GM11168 (cell line): ENCODE measurements around the gene CNTN1.

Experiments used
- in situ Hi-C: fragments of 300-500 bp; cut with MboI; formaldehyde crosslinking; loops from one replicate; pipeline ENCODE4 v1.12.0; 2022; ENCODE audit warnings: low sequenced_read_pairs; ENCODE audit not compliant: unreplicated experiment

The CNTN1 gene

DNA sequence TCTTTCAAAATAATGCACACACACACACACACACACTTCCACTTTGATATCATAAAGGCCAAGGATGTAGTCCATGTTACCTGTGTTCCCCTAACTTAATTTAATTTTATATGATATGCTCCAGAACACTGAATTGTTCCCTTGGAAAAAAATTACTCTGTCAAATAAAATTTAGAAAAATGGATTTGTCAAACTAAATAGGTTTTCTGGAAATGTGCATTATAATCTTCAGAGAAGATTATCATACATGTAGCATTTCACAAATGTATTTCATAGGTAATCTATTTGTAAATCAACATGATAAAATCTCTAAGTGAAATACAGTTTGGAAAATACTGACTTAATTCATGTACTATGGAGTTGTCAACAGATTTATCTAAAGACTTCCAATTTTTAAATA, 68.6 kb downstream of the CNTN1 start:
- in situ Hi-C loops = no loop called here

DNA sequence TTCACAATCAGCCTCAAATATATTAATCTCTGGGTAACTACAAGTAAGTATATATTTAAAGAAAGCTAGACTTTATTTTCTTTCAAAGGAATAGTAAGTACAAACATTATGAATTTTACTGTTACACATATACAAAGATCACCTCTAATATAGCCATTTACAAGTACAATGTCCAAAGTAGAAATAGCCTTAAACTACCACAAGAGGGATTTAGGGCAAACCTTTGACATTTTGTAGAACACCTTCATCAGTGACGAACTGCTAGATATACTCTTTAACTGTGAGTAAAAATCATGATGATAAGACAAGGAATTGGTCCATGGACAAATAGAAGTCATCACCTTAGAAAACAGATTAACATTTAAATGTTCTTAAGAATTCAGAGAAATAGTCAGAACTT, 69.8 kb downstream of the CNTN1 start:
- in situ Hi-C loops = no loop called here

DNA sequence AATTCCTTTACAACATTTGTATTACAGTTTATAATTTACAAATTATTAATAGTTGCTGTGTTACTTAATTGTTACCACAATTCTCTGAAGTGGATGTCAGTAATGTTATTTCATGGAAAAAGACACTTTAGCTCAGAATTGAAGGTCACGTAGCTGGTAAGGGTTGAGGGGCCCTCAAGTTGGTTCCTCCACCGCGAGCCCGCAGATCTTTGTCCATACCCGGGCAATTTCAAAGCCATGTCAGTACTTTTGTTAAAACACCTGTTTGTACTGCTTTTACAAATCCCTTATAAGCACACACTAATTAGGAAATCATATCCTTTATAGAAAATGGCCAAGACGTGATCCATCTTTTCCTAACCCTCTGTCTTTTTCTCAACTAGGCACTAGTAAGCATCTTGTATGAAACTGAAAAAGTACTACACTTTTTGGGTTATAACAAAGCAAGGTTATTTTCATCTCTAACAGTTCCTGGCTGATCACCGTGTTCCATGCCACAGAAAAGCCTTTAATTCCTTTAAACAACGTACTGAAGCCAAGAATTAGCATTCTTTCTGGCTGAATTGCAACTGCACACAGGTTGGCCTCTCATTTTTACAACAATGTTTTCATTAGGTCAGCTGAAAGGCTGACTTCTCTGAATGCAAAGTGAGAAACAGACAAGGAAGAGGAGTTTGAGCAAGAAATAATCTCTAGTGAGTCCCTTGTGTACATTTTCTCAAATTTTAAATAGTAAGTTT, 76.1 kb downstream of the CNTN1 start:
- in situ Hi-C loops = no loop called here

DNA sequence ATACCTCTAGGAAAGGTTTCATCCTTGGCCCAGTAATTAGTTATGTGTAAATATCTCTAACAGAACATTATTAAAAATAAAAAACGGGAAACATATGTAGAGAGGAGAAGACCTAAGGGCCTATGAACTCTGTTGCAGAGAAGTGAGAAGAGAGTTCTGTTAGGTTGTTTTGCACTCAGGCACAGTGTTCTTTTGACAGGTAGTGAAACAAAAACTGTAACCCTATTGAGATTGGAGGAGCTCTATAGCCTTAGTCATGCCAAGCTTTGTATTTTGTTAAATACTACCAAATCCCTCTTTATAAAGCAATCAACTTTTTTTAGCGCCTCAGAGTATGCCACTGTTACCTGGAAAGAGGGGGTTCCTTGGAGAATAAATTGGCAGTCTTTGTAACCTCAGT, 77.6 kb downstream of the CNTN1 start:
- in situ Hi-C loops = loop anchor here (5.0 kb wide), 1 partner anchor 43 kb away; no protein-coding TSS in a partner anchor

DNA sequence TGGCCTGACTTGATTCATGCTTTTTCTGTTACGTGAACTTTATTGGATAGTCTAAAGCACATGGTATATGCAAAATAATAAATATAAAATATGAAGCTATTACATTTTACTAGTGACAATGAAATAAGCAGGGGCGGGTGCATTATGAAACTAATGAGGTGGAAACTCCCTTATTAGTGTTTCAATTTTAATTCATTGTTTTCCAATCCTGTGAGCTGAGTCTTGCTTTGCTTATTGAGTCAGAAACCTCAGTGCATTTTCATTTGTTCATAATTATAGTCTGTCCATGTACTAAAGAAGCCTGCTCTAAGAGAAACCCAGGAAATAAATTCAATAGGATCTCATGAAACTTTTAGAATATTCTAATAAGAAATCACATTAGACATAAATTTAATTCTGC, 78.5 kb downstream of the CNTN1 start:
- in situ Hi-C loops = loop anchor here (5.0 kb wide), 1 partner anchor 43 kb away; no protein-coding TSS in a partner anchor

DNA sequence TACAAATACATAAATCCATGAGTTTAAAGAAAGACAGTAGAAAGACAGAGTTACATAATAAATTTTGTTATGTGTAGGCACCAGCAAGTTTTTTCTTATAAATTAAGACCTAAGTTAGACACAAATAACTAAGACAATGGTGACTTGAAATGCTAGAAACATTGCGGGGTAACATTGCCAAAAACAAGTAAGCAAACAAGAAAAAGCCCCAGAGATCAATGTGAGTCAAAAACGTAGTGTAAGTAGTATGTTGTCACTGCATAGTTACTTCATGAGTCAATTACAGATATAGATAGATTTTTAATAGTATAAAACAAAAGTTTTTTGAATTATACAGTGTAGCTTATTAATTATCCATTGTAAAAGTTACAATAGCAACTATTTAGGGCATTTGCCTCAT, 83.4 kb downstream of the CNTN1 start:
- in situ Hi-C loops = no loop called here

DNA sequence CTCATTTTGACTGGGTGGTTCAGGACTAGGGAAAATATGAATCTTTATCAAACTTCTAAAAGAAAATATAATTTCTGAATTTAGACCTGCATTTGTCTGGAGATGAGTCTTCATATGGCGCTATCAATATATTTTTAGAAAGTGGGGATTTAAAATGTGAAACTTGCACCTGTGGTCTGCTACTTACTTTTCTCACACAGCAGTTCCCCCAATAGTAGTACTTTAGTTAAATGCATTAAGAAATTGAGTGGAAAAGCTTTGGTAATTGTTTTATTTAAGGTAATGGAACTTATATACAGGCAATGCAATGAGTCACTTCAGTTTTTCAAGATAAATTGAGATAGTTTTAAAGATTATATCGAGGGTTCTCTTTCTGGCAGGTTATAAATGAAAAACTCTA, 91.9 kb downstream of the CNTN1 start:
- in situ Hi-C loops = no loop called here

DNA sequence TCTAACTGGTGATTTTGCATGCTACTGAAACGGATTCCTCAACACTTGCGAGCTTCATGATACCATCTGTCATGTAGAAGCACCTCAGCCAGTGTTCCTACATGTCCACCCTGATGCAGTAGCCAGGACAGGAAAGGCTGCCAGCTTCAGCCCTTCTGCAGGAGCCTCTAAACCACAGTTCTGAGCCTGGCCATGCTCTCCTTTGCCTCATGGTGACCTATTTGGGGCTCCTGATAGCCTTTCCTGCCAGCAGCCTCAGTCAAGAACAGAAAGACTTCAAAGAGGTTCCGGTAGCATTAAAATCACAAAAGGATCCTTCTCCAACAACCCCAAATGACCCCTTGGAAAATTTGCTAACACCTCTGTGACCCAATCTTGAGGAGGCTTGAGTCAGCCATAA, 96.0 kb downstream of the CNTN1 start:
- in situ Hi-C loops = no loop called here

DNA sequence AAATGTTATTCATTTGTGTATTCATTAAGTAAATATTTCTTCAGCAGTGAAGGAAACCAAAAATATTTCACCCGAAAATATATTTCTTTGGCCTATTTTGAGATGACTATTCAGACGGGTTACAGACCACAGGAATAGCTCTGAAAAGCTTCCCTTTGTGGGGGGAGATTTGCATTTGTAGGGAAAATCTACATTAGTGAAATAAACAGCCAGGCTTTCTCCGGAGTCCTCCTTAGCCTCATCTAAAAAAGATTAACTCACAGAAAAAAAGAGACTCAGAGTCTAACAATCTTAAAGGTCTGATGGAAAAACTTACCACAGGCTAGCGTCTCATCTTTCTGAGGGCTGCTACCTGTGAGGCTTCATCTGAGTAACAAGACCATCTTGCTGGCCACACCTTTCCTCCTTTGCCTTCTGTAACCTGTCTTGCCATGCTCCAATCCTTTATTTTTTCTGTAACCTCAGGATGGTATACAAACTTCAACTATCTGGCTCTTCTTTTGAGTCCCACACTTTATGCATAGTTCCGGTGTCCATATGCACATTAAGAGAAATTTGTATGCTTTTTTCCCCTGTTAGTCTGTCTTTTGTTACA, 100.7 kb downstream of the CNTN1 start:
- in situ Hi-C loops = no loop called here

DNA sequence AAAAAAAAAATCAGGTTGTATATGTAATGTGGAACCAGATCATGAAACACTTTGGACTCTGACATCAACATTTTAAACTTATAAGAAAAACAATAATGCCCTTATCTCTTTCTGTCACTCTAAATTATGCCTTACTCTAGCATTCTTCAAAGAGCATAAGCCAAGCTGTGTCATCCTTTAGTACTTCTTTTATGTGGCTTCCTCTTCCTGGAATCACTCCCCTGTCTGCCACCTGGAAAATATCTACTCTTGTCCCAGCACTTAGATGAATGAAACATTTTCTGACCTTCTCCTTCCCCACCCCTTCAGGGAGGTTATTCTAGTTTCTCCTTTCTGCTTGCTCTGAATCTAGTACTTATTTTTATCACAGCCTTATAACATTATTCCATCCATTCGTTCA, 101.2 kb downstream of the CNTN1 start:
- in situ Hi-C loops = no loop called here

DNA sequence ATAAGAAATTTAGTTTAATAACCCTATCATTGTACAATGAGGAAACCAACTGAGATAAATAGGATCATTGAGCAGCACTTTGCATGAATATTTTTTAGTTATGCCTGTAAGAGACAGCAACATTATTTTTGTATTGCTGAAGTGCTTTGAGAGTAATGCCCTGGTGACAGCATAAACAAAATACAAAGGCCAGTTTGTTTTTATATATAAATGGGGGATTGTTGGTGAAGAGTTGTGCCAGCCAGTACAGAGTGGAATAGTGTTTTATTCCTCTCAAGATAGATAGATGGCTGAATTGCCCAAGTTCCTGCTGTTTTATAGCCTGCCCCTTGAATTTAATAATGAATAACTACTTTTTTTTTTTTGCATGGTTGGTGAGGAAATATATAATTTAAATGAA, 101.8 kb downstream of the CNTN1 start:
- in situ Hi-C loops = no loop called here

DNA sequence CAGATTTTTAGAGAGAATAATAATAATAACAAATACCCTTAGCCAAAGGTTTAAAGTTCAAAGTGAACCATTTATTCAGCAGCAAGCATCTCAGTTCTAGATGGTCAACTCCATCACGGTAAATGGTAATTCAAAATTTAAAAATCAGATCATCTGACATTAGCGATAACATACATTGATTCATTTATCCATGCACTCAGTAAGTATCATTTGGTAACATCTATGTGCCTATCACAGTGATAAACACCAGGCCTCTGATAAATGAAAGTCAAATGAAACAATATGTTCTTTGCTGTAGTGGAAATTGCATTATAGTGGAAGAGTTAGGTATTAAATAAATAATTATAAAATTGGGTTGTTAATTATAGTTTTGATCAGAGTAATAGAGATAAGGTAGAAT, 108.8 kb downstream of the CNTN1 start:
- in situ Hi-C loops = no loop called here

DNA sequence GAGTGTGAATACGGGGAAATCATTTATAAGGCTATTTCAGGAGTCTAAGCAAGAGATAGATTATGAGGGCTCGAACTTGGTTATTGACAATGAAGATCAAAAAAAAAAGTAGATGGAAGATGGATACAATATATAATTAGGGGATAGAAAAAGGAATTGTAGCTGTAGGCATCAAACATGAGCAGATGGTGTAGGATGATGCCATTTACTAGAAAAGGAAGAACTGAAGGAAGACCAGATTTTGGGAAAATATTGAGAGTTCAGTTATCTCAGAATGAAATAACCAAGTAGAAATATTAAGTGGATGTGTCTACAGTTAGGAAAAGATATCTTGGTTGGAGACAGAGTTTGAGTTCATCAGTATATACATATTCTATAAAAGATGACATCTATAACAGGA, 109.6 kb downstream of the CNTN1 start:
- in situ Hi-C loops = no loop called here

DNA sequence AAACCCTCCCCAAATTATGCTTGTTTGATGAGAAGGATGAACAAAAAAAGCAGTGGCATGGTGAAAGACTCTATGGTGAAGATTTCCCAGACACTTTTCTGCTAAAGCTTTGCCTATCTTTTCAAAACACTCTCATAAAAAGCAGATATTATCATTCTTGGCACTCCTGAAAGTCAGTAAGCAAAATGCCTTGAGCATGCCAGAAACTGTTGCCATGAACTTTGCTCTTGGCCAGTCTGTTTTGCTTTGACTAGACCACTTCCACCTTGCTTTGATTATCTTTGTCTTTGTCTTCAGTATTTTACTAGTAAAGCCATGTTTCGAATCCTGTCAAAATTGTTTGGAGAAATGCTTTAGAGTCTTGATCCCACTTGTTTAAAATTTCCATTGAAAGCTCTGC, 110.4 kb downstream of the CNTN1 start:
- in situ Hi-C loops = no loop called here

DNA sequence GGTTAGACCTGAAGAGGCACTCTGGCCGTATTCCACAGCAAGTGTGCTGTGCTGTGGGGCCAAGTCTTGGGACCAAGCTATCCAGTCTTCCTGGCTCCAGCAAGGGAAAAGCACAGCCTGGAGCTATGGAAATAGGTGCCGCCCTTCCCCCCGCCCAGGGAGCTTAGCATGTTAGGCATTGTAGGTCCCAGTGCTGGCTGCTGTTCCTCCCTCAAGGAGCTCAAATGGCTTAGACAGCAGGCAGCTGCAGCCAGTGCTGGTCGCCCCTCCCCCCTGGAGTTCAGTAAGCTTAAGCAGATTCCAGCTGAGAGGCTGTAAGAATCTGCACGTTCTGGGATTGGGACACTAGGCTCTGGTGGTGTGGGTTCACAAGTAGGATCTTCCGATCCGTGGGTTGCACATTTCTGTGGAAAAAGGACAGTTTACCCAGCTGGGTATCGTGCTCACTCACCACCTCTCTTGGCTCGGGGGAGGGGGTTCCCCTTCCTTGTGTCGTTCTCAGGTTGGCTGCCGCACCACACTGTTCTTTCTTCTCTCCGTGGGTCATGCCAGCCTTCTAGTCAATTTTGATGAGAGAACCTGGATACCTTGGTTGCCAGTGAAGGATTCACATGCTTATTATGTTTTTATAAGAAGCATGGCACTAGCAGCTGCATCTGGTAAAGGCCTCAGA, 127.3 kb downstream of the CNTN1 start:
- in situ Hi-C loops = no loop called here

DNA sequence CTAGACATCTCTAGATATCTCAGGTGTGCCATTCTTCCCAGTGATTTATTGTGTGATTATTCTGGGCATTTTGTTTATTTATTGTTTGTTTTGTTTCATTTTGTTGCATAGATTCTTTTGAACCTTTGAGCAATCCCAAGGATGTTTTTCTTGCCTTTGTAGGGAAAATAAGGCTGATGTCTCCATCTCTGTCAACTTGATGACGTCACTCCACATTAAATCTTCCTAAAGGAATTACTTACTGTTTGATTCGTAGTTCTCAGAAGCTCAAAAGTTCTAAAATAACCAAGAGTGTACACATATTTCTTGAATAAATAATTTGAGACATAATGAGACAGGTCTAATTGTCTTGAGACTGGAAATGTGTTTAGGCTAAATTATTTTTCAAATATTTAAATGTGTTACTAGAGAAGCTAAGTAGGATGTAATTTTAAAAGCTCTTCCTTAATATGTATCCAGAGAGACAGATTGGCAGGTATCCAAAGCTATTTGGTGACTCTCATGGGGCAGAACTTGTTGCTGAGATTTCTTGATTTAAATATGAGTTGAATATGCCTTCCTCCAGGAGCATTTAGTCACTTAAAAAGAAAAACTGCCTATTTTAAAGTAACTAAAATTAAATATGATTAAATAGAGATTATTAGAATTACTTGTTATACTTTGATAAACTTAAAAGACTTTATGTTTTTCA, 128.7 kb downstream of the CNTN1 start:
- in situ Hi-C loops = no loop called here

DNA sequence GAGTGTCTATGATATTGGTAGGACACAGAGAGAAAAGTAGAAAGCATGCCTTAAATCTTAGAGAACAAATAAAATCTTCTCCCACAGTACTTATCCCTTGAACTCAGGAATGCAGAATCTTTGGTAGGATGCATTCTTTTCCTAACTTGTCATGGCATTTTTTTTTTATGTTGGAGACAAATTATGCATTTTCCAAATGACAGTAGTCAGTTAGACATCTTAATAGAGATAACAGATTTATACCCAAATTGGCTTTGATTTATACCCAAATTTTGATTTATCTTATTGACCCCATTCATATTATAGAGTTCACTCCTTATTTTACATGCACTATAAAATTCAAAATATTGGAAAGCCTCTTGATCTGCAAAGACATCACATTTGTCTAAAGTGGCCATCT, 132.9 kb downstream of the CNTN1 start:
- in situ Hi-C loops = no loop called here

DNA sequence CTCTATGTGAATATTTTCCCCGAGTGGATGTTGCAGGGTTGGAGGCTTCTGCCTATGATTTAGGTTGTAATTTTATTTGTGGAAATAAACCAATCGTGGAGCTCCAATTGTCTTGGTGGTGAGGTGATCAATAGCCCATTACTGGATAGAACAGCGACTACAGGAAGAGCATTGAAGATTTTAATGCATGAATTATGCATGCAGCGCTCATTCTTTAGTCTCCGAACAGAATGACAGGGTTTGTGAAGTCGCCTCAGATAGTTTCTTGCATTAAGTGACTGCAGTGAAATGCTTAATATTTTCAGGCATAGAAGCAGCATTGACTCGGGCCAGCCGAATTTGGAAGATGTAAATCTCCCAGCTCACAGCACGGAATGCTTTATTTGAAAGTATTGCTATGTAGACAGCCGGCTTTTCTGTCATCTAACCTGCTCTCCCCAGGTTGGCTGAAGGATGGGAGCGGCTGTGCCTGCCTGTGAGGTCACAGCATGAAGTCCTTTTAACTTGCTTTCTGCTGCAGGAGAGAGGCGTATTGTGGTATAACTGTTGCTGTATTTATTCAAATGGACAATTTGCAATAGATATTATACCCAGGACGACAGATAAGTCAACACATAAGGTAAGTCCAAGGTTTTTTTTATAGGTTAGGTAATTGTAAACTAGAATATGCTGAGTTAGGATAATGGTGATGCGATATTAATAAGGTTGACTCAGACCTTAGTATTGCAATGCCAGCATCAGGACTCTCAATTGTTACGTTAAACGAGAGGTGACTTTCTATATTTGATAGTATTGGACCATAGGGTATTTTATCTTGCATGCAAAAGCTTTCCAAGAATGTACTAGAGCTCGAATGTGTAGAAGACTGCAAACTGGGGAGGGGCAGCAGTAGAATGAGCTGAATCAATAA, 135.7 kb downstream of the CNTN1 start:
- in situ Hi-C loops = no loop called here

DNA sequence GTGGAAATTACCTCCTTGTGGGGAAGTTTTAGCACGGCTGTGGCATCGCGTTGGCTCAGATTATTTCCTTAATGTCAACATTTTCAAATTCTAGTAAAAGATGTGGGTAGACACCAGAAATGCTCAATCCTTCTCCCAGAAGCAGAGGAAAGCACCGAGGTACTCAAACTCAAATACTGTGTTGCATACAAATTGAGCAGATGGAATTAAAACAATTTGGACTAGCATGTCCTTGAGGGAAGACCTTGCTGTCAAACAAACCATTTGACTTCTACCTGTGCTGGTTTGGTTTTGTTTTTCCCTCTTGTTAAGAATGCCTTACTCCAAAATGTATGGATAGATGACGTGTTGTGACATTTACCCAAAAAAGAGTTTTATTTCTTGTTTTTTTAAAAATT, 136.4 kb downstream of the CNTN1 start:
- in situ Hi-C loops = no loop called here

DNA sequence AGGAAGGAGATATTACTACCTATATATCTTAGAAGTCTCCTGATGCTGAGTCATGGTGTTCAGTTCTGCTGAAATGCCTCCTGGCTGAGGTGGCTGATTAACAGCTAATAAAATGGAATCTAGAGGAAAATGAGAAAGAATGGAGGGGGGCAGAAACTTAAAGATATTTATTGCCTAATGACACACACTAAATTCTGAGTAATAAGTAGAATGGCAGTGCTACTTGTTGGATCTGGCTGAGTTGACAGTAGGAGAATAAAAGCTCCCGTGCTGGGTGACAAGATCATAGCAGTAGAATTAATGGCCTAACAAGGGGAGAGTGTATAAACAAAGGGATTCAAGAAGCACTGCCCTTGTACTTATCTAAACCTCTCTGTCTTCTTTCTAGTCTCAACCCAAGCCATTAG, 137.5 kb downstream of the CNTN1 start:
- in situ Hi-C loops = no loop called here
